CD4-positive, alpha-beta T cell treated with Interleukin-12 subunit alpha and Interleukin-12 subunit beta, for 1 hour (primary cell): ENCODE measurements around the gene ZNF497.

ENCODE experiments used
- DNase-seq: peaks from one replicate; pipeline ENCODE4 v3.0.0-alpha.2; 2020

The ZNF497 gene

GRCh38 chr19:58304748-58305064 lies 57.8 kb downstream of the ZNF497 start:
- no peak for DNase-seq
